GM21515 (cell line): ENCODE data around the gene ACE.

ENCODE experiments used
- ATAC-seq: cut with Tn5 transposase; IDR thresholded peaks from one replicate; pipeline ENCODE4 v1.9.1; 2021; ENCODE audit not compliant: unreplicated experiment

The ACE gene

GRCh38 chr17:63476854-63477479 lies at the start of gene ACE:
TSS of gene ACE (plus strand) at chr17:63477061. CDS start at chr17:63477095, 34 bp downstream.
- ATAC-seq: no peak

GRCh38 chr17:63429766-63430165 lies 47.1 kb upstream of the ACE start:
- ATAC-seq: no peak

- no peak for ATAC-seq
Measured at GRCh38 chr17:63430223-63430622, 46.6 kb upstream of the ACE start.

GRCh38 chr17:63431618-63431938 lies 45.3 kb upstream of the ACE start:
- no peak for ATAC-seq

GRCh38 chr17:63431939-63432804 lies 44.7 kb upstream of the ACE start:
- ATAC-seq: no peak

- ATAC-seq: no peak
Measured at GRCh38 chr17:63433746-63434591, 42.9 kb upstream of the ACE start.

- ATAC-seq: no peak
Measured at GRCh38 chr17:63434951-63435571, 41.8 kb upstream of the ACE start.

GRCh38 chr17:63435681-63436522 lies 41.0 kb upstream of the ACE start:
- no peak for ATAC-seq

- ATAC-seq: no peak
Measured at GRCh38 chr17:63436523-63437110, 40.2 kb upstream of the ACE start.

GRCh38 chr17:63437287-63438091 lies 39.4 kb upstream of the ACE start:
- no peak for ATAC-seq

GRCh38 chr17:63438092-63439051 lies 38.5 kb upstream of the ACE start:
- ATAC-seq: no peak

GRCh38 chr17:63439687-63440086 lies 37.2 kb upstream of the ACE start:
- no peak for ATAC-seq

GRCh38 chr17:63440127-63440769 lies 36.6 kb upstream of the ACE start:
- no peak for ATAC-seq

- ATAC-seq: no peak
Measured at GRCh38 chr17:63440770-63441335, 36.0 kb upstream of the ACE start.

GRCh38 chr17:63441654-63442053 lies 35.2 kb upstream of the ACE start:
- ATAC-seq: no peak

GRCh38 chr17:63442074-63442473 lies 34.8 kb upstream of the ACE start:
- ATAC-seq: no peak

GRCh38 chr17:63442549-63443035 lies 34.3 kb upstream of the ACE start:
- no peak for ATAC-seq
